Naive thymus-derived CD4-positive, alpha-beta T cell (primary cell): Measurements from ENCODE around the gene KLHL6. TPM values are rescaled to one million over a fixed set of nuclear protein-coding genes. Genes with fewer than 3 reads are reported as not detected.

Experiments used
- ATAC-seq: fragments of 150-1000 bp; cut with Tn5 transposase; 2 replicates; pipeline ENCODE4 v1.10.0; 2021; ENCODE audit warnings: mild to moderate bottlenecking, moderate library complexity
- CTCF ChIA-PET: fragments of 350-600 bp; sonication (Branson Sonifier 250); formaldehyde crosslinking; loops from one replicate; lab custom pipeline; 2021; ENCODE audit warnings: antibody characterized with exemption; lab: Charles Lee
- POLR2A ChIA-PET: fragments of 350-600 bp; sonication (Branson Sonifier 250); formaldehyde crosslinking; loops from one replicate; lab custom pipeline; 2021; ENCODE audit warnings: antibody characterized with exemption, inconsistent platforms; lab: Charles Lee
- DNase-seq, 9 donors: peaks; one replicate each; pipeline versions ENCODE4 v3.0.0 to v3.0.0-alpha.2; 2020 to 2022; ENCODE audit warnings: mixed read lengths in 1 of 9
- H3K27ac ChIP-seq: one replicate; pipeline ENCODE4 v1.7.0; 2013; ENCODE audit warnings: mild to moderate bottlenecking, low read depth, low read length, moderate library complexity
- H3K27me3 ChIP-seq, 2 donors: one replicate each; pipeline ENCODE4 v1.7.0; 2013; ENCODE audit warnings: low read length in 2 of 2, mild to moderate bottlenecking in 2 of 2, moderate library complexity in 2 of 2; ENCODE audit not compliant: control insufficient read depth in 2 of 2, insufficient read depth in 2 of 2
- H3K36me3 ChIP-seq, 3 experiments: 1 replicate in 2 of 3; 2 replicates in 1 of 3; pipeline ENCODE4 v1.7.0; 2013; ENCODE audit warnings: low read length in 3 of 3, mild to moderate bottlenecking in 3 of 3, moderate library complexity in 1 of 3; ENCODE audit not compliant: insufficient read depth in 3 of 3, control insufficient read depth in 2 of 3
- H3K4me1 ChIP-seq, 2 donors: one replicate each; pipeline ENCODE4 v1.7.0; 2013; ENCODE audit warnings: low read length in 2 of 2, mild to moderate bottlenecking in 2 of 2, moderate library complexity in 1 of 2; ENCODE audit not compliant: control insufficient read depth in 2 of 2, insufficient read depth in 2 of 2
- H3K4me3 ChIP-seq: 2 replicates; pipeline ENCODE4 v1.7.0; 2013; ENCODE audit warnings: mild to moderate bottlenecking, low read length
- H3K9me3 ChIP-seq, 3 experiments: 1 replicate in 2 of 3; 2 replicates in 1 of 3; pipeline ENCODE4 v1.7.0; 2013; ENCODE audit warnings: low read length in 3 of 3; ENCODE audit not compliant: control insufficient read depth in 2 of 3
- H3K27ac Mint-ChIP-seq, 9 donors: one replicate each; pipeline ENCODE4 v1.8.0; 2020 to 2022; ENCODE audit warnings: mixed read lengths in 9 of 9, mild to moderate bottlenecking in 8 of 9, moderate library complexity in 5 of 9, inconsistent platforms in 2 of 9
- H3K27me3 Mint-ChIP-seq, 5 donors: one replicate each; pipeline ENCODE4 v1.8.0; 2021 to 2022; ENCODE audit warnings: mixed read lengths in 5 of 5, mild to moderate bottlenecking in 1 of 5
- H3K36me3 Mint-ChIP-seq, 5 donors: one replicate each; pipeline ENCODE4 v1.8.0; 2020 to 2022; ENCODE audit warnings: mixed read lengths in 5 of 5, mild to moderate bottlenecking in 3 of 5, inconsistent platforms in 1 of 5
- H3K4me1 Mint-ChIP-seq, 7 donors: one replicate each; pipeline ENCODE4 v1.8.0; 2020 to 2022; ENCODE audit warnings: mixed read lengths in 7 of 7, mild to moderate bottlenecking in 3 of 7, inconsistent platforms in 1 of 7
- H3K4me3 Mint-ChIP-seq, 10 donors: one replicate each; pipeline ENCODE4 v1.8.0; 2020 to 2022; ENCODE audit warnings: mild to moderate bottlenecking in 10 of 10, mixed read lengths in 10 of 10, moderate library complexity in 6 of 10, inconsistent platforms in 2 of 10
- H3K9me3 Mint-ChIP-seq, 11 donors: one replicate each; pipeline ENCODE4 v1.8.0; 2020 to 2022; ENCODE audit warnings: mixed read lengths in 11 of 11, mild to moderate bottlenecking in 4 of 11, inconsistent platforms in 1 of 11, moderate library complexity in 1 of 11
- intact Hi-C, 2 donors: fragments of 100-400 bp; cut with micrococcal nuclease; formaldehyde crosslinking; loops; one replicate each; pipeline ENCODE4 v1.15.1; 2023
- polyA plus RNA-seq, 2 donors: library from polyadenylated mRNA; unstranded; fragments of 300-500 nt; fragmentation: Illumina TruSeq; gene quantifications; one replicate each; pipeline ENCODE4 v1.2.3, GENCODE V29; 2021
- total RNA-seq, 6 experiments: library from RNA in 5 of 6; stranded (reverse) in 5 of 6; gene quantifications; 1 replicate in 5 of 6; 2 replicates in 1 of 6; pipeline ENCODE4 v1.2.3 and lab custom pipeline; 2021 to 2026

The KLHL6 gene
- total and polyA plus RNA-seq, 7 experiments from 2014 or later, result 25.8 to 72.9 (median 38.7) TPM

DNA sequence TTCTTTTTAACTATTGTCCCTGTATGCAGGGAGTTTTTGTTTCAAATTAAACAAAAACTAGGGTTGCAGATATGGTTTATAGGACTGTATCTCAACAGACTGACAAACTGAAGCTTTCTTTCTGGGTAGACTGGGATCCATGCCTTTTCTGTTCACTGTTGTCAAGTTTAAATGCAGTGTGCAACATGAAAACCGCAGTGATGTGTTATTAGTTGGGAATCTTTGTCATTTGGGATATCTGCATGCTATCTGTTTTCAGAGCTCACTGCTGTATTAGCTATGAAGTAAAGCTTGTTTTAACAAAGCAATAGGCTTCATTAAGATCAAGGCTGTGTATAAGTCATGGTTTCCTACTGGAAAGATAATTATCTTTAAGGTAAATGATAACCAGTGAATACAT lies 105.7 kb downstream of the KLHL6 start:
- no peak for DNase-seq
- H3K36me3 Mint-ChIP-seq, result peaks cover 0 to 9% (median 4%) of the 10 kb centered on the region in 5 donors
- H3K4me3 ChIP-seq, result no peak overlapping the region
- H3K36me3 ChIP-seq, result no peaks in the 10 kb centered on the region
- no peak overlapping the region for H3K27ac ChIP-seq
- H3K27me3 ChIP-seq, result no peaks in the 10 kb centered on the region
- H3K4me3 Mint-ChIP-seq, result no peak overlapping the region
- intact Hi-C loops, result no loop called here
- H3K4me1 ChIP-seq, result peaks cover 5 to 12% of the 10 kb centered on the region in 2 donors
- no peak for ATAC-seq
- no peaks in the 10 kb centered on the region for H3K9me3 ChIP-seq
- H3K4me1 Mint-ChIP-seq, result peaks cover 13 to 26% (median 17%) of the 10 kb centered on the region in 7 donors
- POLR2A ChIA-PET, result interaction anchor here (0.5 kb wide), 1 partner anchor 352 kb away, joined by 4 read pairs; no protein-coding TSS in a partner anchor
- CTCF ChIA-PET, result no interaction called here
- H3K27me3 Mint-ChIP-seq, result peaks cover 0 to 4% (median 0%) of the 10 kb centered on the region in 5 donors
- no peak overlapping the region for H3K27ac Mint-ChIP-seq
- H3K9me3 Mint-ChIP-seq, result peaks cover 0 to 4% (median 0%) of the 10 kb centered on the region in 11 donors

DNA sequence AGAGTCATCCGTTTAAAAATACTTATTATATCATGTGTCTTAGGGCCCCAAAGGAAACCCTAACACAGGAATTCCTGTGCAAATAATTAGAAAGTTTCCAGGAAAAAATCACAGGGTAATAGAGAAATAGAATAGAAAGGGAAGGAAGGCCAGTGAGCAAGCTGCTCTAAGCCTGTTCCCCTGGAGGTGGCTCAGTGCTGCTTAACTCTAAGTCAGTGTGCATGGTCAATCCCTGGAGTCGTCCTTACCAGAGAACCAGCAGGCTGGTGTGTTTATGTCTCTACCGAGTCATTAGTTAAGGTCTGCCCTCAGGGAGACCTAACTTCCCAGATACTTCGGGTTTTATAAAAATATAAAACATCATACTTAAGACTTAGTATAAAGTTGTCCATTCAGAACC lies 106.1 kb downstream of the KLHL6 start:
- H3K9me3 ChIP-seq, result no peaks in the 10 kb centered on the region
- Mint-ChIP-seq H3K4me3 (no peak overlapping the region), H3K4me1 (peaks cover 13 to 26% (median 17%) of the 10 kb centered on the region in 7 donors), H3K9me3 (peaks cover 0 to 8% (median 3%) of the 10 kb centered on the region in 11 donors), H3K36me3 (peaks cover 0 to 12% (median 4%) of the 10 kb centered on the region in 5 donors), H3K27me3 (peaks cover 0 to 7% (median 0%) of the 10 kb centered on the region in 5 donors), H3K27ac (no peak overlapping the region)
- H3K27ac ChIP-seq, result no peak overlapping the region
- intact Hi-C loops, result no loop called here
- CTCF ChIA-PET, result interaction anchor here (0.6 kb wide), 1 partner anchor 273 kb away, joined by 3 read pairs; no protein-coding TSS in a partner anchor
- DNase-seq (no peak), ATAC-seq (no peak)
- no peaks in the 10 kb centered on the region for H3K36me3 ChIP-seq
- no peak overlapping the region for H3K4me3 ChIP-seq
- POLR2A ChIA-PET, result no interaction called here
- H3K4me1 ChIP-seq, result peaks cover 5 to 12% of the 10 kb centered on the region in 2 donors
- no peaks in the 10 kb centered on the region for H3K27me3 ChIP-seq

DNA sequence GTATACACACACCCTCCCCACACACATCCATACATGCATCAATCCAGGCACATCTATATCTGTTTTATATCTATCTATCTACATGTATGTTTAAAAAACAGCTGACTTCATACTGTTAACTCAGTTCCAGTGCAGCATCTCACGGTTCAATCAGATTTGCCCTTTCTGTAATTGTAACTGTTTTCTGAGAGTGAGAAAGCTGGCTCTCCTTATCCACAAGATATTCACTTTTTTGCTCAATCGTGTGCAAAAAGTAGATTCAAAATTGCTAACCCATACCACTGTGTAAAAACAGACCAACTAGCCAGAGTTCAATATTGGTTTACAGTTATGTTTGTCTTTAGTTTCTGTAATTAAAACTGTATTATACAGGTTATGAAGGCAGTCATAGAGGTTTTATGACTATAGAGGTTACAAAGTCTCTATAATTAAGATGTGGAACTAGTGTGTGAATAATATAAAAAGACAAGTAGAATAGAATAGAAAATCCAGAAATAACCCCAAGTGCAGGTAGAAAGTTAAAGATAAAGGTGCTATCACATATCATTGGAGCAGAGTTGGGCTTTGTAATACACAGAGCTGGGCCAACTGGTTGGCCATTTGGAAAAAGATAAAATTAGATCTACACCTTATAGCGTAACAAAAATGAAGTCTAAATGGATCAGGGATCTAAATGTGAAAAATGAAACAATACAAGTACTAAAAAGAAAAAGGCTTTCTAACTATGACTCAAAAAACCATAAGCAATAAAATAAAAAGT lies 107.0 kb downstream of the KLHL6 start:
- ChIA-PET POLR2A (no interaction called here), CTCF (interaction anchor here (0.6 to 0.7 kb wide), 2 partner anchors 274 to 627 kb away, joined by 3 read pairs; no protein-coding TSS in a partner anchor)
- Histone ChIP-seq H3K36me3 (no peaks in the 10 kb centered on the region), H3K27ac (no peak overlapping the region), H3K27me3 (no peaks in the 10 kb centered on the region), H3K4me3 (peak overlapping the region; percentile 80), H3K9me3 (no peaks in the 10 kb centered on the region), H3K4me1 (peaks cover 5 to 12% of the 10 kb centered on the region in 2 donors)
- Mint-ChIP-seq H3K4me1 (peaks cover 13 to 26% (median 17%) of the 10 kb centered on the region in 7 donors), H3K27me3 (peaks cover 0 to 11% (median 0%) of the 10 kb centered on the region in 5 donors), H3K9me3 (peaks cover under 1 to 16% (median 6%) of the 10 kb centered on the region in 11 donors), H3K27ac (peak overlapping the region in 4 of 9 donors; percentile 27 to 81 (median 65)), H3K4me3 (peak overlapping the region; percentile 66 to 99 (median 92)), H3K36me3 (peaks cover 3 to 8% (median 4%) of the 10 kb centered on the region in 5 donors)
- ATAC-seq, result no peak
- intact Hi-C loops, result no loop called here
- no peak for DNase-seq

DNA sequence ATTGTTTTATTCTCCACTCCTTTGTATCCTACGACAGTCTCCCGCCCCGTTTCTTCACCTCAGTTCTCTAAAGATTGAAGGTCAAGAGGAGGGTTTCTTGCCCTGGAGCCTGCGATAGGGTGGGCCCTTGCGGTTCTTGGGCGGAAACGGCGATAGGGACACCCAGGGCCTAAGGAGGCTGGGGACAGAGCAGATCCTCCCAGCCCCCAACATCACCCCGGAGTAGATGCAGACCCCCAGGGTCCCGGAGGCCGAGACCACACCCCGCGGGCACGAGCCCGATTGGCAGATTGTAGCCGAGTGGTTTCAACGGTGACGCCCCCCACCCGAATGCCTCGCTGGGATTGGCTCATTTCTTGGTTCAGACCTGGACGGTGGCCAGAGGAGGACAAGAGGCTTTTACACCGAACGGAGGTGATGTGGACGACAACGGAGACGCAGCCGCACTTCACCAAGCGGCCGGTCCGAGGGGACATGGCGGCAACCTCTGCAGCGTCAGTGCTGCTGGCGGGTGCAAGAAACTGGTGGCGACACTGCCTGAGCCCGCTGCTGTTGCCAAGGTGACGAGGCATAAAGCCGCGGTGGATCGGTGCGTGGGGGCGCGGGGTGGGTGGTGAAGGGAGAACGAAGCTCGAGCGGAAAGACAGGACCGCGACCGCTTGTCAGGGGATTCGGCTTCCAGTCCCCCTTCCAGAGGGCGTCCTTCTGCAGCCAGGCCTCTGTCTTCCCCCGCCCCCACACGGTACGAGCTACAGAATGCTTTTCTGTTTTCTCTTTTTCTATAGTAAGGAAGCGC lies 108.1 kb downstream of the KLHL6 start:
- intact Hi-C loops, result loop anchor here (1.0 to 2.0 kb wide), 4 partner anchors 19 to 348 kb away; partner anchors contain the start of genes MCF2L2 (in 2 of the 2) and MCCC1 (in 1 of the 2)
- H3K9me3 Mint-ChIP-seq, result peaks cover 5 to 27% (median 12%) of the 10 kb centered on the region in 11 donors
- peak; percentile 39 to 74 (median 51) for DNase-seq
- H3K36me3 Mint-ChIP-seq, result peaks cover 3 to 14% (median 8%) of the 10 kb centered on the region in 5 donors
- ChIA-PET CTCF (interaction anchor here (0.6 to 0.7 kb wide), 2 partner anchors 352 to 626 kb away, joined by 3 to 9 read pairs; no protein-coding TSS in a partner anchor), POLR2A (interaction anchor here (0.8 kb wide), 1 partner anchor 751 kb away, joined by 3 read pairs; no protein-coding TSS in a partner anchor)
- Histone ChIP-seq H3K27me3 (no peaks in the 10 kb centered on the region), H3K9me3 (no peaks in the 10 kb centered on the region), H3K27ac (peak overlapping the region; percentile 47), H3K36me3 (no peaks in the 10 kb centered on the region), H3K4me3 (peak overlapping the region; percentile 80), H3K4me1 (peaks cover 5 to 12% of the 10 kb centered on the region in 2 donors)
- peak overlapping the region; percentile 88 to 99 (median 93) for H3K4me3 Mint-ChIP-seq
- H3K27ac Mint-ChIP-seq, result peak overlapping the region; percentile 60 to 93 (median 81)
- ATAC-seq, result peak; percentile 87
- H3K4me1 Mint-ChIP-seq, result peaks cover 13 to 26% (median 17%) of the 10 kb centered on the region in 7 donors
- peaks cover 0 to 20% (median 0%) of the 10 kb centered on the region in 5 donors for H3K27me3 Mint-ChIP-seq

DNA sequence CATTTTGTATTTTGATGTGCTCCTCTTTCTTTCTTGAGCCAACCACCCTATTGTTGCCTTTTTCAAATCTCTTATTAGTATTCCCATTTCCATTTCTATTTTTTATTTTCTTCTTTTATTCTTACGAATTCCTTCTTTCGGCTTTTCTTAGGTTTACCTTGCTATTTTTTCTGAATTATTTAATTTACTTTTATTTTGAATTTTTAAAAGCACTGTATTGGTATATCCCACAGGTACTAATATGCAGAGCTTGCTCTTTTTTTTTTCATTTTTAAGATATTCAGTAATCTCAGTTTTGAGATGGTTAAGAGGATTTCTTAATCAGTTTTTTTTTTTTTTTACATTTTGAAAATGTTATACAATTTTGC lies 108.7 kb downstream of the KLHL6 start:
- peaks cover 0 to 14% (median 8%) of the 10 kb centered on the region in 5 donors for H3K36me3 Mint-ChIP-seq
- H3K4me1 Mint-ChIP-seq, result peaks cover 13 to 26% (median 17%) of the 10 kb centered on the region in 7 donors
- H3K27ac Mint-ChIP-seq, result peak overlapping the region in 5 of 9 donors; percentile 60 to 91 (median 81)
- Histone ChIP-seq H3K36me3 (no peaks in the 10 kb centered on the region), H3K27me3 (no peaks in the 10 kb centered on the region), H3K27ac (peak overlapping the region; percentile 47), H3K4me1 (peaks cover 5 to 12% of the 10 kb centered on the region in 2 donors), H3K4me3 (peak overlapping the region; percentile 80), H3K9me3 (no peaks in the 10 kb centered on the region)
- DNase-seq (no peak), ATAC-seq (no peak)
- intact Hi-C loops, result loop anchor here (1.0 to 2.0 kb wide), 4 partner anchors 19 to 348 kb away; partner anchors contain the start of genes MCF2L2 (in 2 of the 2) and MCCC1 (in 1 of the 2)
- peak overlapping the region; percentile 88 to 99 (median 93) for H3K4me3 Mint-ChIP-seq
- POLR2A ChIA-PET, result interaction anchor here (0.6 kb wide), 1 partner anchor 760 kb away, joined by 3 read pairs; no protein-coding TSS in a partner anchor
- H3K9me3 Mint-ChIP-seq, result peaks cover 5 to 30% (median 12%) of the 10 kb centered on the region in 11 donors
- CTCF ChIA-PET, result interaction anchor here (0.6 kb wide), 1 partner anchor 351 kb away, joined by 9 read pairs; no protein-coding TSS in a partner anchor
- H3K27me3 Mint-ChIP-seq, result peaks cover 0 to 25% (median 0%) of the 10 kb centered on the region in 5 donors

DNA sequence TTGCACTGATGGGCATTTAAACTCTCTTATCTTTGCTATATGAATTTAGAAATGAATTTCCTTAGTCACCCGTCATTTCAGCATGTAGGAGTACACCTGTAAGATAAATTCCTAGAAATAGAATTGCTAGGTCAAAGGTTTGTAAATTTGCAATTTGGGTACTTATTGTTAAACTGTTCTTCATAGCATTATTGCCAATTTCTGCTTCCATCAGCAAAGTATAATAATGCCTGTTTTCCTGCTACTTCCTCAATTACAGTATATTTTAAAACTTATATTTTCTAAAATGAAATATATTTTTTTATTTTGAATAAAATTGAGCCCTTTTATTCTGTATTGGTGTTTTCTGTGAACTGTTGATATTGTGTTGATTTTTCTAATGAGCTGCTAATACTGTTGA lies 110.8 kb downstream of the KLHL6 start:
- intact Hi-C loops, result no loop called here
- Histone ChIP-seq H3K27me3 (no peaks in the 10 kb centered on the region), H3K9me3 (no peaks in the 10 kb centered on the region), H3K4me1 (peaks cover 5 to 12% of the 10 kb centered on the region in 2 donors), H3K36me3 (no peaks in the 10 kb centered on the region), H3K4me3 (no peak overlapping the region), H3K27ac (no peak overlapping the region)
- DNase-seq (no peak), ATAC-seq (no peak)
- Mint-ChIP-seq H3K9me3 (peaks cover 5 to 36% (median 17%) of the 10 kb centered on the region in 11 donors), H3K27me3 (peaks cover 0 to 29% (median 0%) of the 10 kb centered on the region in 5 donors), H3K4me3 (no peak overlapping the region), H3K36me3 (peaks cover 0 to 13% (median 8%) of the 10 kb centered on the region in 5 donors), H3K27ac (no peak overlapping the region), H3K4me1 (peaks cover 13 to 27% (median 17%) of the 10 kb centered on the region in 7 donors)
- POLR2A ChIA-PET, result no interaction called here
- CTCF ChIA-PET, result no interaction called here
